GM18505 (cell line): ENCODE data around the gene NFIB.

ENCODE experiments used
- ATAC-seq: cut with Tn5 transposase; IDR thresholded peaks from one replicate; pipeline ENCODE4 v1.9.1; 2021; ENCODE audit not compliant: unreplicated experiment
- POLR2A ChIP-seq: IDR thresholded peaks from 4 replicates; pipeline ENCODE4 v1.6.1; 2011; ENCODE audit warnings: borderline replicate concordance; ENCODE audit not compliant: insufficient read depth, insufficient read length; ENCODE audit errors: extremely low read depth

The NFIB gene

DNA sequence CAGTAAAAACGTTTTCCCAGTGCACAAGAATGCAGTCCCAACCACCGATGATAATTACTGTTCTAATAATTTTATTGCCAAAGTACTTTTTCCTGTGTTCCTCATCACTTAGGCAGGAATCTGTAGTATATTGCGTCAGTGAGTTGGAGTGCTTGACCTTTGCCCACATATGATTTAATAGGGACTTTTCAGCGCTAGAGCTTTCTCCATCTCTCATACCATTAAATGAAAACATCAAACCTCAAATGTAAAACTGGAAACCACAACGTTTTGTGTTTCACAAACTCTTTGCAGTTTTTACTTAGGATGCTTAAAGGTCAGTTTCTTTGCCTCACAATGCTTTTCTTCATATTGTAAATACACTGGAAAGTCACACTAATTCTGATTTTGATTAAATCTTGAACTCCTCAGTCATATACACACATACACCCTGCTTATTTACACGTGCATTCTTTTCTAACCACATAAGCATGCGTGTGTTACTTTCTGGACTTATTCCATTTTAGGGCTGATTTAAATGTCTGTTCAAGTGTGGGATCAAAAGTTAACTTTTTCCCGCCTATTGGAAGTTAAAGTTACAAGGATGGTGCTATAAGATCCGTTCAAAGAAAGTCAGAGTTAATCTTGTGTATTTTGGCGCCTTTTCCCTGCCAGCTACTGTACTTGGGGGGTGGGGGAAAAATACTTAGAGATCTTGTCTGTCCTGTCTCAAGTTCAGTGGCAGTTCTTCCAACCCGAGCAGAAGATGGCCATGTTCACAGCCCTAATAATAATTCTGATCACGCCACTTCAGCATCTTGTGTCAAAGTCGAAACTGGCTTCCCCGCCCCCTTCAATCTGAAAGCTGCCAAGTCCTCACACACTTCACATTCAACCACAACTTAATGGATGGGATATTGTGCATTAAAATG, 6.6 kb upstream of the NFIB start:
- no peak for TF ChIP-seq POLR2A
- no peak for ATAC-seq

DNA sequence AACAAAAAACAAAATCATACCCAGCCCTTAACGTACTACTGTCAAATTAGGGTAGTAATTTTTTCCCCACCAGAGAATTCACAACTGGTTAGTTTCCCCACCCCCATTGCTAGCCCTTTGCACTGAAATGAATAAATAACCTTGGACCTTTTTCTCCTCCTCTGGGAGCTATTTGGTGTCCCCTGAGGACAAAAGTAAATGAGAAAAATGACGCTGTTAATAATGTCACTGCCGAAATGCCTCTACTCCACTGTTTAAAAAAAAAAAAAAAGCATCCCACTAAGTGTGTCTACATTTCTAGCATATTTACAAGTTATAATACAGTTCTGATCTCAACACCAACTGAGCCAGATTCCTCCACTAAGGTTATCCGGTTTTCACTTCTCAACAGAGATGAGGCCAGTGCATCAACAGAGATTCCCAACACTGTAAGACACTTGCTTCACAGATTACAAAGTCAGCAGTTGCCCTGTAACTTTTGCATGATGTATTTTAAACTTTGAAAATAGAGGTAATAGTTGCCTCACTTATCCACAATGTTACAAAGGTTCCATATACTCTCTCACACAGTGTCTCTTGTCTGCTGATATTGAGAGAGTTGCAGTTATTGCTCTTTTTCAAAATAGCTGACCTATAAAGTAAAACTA, 5.1 kb upstream of the NFIB start:
- no peak for ATAC-seq
- TF ChIP-seq POLR2A: no peak

DNA sequence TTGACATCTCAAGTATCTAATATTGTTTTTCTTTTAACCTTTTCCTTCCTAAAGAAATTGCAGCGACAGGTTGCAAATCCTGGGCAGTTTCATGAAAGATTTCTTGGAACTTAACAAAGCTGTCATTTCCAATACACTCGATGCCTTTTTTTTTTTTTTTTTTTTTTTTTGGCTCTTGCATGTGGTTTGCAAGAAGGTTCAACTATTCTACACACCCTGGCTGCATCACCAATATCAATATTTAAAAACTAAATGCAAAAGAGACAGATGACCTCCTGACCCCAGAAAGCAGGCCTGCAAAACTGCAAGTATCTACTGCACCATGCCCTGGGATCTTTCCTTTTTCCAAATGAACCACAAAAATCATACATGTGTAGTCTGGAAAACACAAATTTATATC, 4.4 kb upstream of the NFIB start:
- no peak for TF ChIP-seq POLR2A

DNA sequence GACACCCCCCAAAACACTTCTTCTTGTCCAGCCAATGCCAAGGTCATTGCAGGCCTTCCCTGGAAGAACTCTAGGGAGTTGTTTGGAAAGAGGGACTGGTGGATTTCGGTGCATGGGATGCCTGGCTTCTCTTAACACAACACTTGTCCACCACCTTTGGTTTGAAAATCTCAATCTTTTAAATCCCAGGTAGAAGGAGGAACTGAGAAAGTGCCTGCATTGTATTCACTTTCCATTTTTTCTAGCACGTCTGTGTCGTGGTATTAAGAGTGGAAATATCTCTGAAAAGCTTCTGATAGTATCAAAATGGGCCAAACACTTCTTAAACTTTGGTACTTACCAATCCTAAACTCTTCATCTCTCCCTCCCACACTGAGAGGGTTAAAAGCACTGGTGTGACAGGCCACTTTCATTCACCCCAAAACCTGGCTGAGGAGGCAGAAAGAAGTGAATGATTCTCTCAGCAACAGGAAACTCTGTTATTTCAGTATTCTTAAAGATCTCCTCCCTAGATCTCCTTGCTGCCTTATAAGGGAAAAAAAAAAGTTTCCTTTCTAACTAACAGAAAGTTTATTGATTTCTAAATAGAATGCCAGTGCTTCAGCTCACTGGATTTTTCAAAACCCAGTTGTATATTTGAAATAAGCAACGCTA, 3.9 kb upstream of the NFIB start:
- TF ChIP-seq POLR2A: no peak

More for the DNA sequence above, 4.4 kb upstream of the NFIB start:
- ATAC-seq: no peak

DNA sequence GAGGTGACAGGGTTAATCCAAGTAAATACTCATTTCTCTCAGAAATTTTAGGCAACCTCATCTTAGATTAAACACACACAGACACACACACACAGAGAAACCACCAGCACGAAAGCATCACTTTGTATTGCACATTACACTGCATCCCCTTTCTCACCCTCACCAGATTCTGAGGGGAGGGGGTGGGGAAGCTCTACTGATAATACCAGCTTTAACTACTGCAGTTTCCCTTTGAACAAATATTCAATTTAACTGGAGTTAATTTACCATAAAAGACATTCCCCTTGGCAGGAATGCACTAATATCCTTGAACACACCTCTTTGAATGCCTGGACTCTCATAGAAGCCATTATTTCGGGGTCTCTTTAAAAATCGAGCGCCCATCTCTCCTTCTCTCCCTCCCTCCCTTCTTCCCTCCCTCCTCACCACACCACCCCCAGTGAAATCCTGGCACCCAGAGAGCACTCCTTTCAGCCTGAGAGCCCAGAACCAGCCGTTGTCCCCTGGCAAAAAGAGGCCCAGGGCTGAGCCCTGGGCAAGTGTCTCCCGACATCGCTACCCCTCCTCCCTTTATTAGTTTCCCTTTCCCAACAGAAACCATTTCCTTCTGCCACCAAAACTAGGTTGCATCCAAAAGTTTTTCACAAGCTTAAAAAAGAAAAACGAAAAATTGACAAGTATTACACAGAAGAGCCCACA, 2.8 kb upstream of the NFIB start:
- TF ChIP-seq POLR2A: no peak
- ATAC-seq: no peak

More for the DNA sequence above, 3.9 kb upstream of the NFIB start:
- peak; percentile 15 for ATAC-seq

DNA sequence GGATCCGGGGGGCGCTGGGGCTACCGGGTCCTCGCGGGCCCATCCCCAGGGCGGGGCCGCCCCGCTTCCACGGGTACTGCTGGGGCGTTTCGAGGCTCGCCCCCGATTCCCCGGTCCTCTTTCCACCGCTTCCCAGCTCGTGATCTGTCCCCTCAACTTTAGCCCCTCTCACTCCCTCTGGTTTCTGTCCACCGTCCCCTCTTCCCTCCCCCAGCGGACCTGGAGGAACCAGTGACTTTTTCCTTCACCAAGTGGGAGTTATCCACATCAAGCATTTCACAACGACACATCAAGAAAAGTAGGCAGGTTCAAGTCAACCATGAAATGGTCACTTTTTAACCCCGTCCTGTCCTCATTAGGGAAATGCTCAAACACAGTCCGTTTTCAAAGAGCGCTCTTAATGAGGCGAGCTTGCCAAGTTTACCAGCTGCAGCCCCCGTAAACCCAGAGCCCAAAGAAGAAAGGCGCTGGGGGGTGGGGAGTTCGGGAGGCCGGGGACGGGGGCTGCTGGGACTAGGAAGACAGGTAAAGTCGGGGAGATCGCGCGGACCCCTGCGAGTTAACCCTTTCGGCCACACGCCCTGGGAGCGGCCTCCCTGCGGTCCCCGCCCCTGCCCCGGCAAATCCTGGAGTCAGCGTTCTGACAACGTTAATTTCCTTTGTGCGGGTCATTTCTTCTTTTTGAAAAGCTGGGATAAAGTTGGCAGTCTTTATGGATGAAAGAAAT, 2.1 kb upstream of the NFIB start:
- TF ChIP-seq POLR2A: no peak
- ATAC-seq: no peak

DNA sequence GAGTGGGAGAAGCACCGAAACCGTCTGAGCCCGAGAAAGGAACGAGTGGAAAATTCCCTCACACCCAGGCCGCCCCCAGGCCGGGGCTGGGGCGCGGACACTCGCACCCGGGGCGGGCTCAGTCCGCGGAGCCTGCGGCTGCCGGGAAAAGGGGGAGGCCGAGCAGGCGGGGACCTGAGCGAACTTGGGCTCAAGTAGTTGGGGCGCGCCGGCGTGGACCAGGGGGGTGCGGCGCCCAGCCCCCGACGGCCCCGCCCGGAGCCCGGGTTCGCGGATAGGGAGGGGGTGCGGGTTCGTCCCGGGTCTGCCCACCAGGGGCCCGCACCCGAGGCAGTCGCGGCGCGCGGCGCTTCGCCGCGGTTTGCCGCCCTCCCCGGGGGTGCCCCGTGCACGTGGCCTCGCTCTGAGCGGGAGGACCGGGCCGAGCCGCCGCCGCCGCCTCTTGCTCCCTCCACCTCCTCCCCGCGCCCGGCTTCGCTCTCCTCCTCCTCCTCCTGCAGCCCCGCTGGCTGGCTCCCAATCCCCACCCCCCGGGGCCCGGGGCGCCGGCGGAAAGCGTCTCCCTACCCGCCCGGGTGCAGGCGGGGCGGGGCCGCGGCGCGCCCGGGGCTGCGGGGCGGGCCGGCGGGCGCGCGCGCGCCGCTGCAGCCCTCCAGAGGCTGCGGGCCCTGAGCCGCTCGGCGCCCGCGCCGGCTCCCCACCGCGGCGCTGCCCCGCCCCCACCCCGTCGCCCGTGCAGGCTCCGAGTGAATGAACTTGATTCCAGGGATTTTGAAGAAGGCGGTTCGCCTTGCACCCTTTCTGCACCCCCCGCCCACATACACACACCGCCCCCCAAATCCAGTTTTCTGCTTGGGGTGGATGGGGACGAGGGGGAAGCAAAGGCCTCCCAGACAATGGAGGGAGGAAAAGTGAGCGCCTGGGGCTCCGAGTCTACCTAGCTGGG, 1.3 kb upstream of the NFIB start:
- TF ChIP-seq POLR2A: no peak
- ATAC-seq: peak; percentile 41

DNA sequence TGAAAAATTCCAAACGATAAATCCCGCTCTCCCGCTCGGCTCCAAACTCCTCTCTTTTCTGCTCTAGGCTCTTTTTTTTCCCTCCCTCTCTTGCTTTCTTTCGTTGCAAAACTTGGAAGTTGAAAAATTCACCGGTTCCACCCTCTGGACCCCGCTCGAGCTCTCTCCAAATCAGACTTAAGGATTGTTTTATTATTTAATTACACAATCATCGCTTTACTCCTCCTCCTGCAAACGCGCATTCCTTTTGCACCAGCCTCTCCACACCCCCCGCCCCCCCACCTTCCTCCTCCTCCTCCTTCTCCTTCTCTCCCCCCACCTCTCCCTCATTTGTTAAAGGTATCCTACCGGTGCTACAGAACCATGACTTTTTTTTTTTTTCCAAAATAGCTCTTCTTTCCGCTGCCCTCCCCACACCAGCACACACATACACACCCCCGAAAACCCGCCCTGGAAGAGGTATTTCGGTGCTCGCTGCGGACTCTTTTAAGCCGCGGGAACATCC, 535 bp upstream of the NFIB start:
- ATAC-seq: no peak
- no peak for TF ChIP-seq POLR2A

DNA sequence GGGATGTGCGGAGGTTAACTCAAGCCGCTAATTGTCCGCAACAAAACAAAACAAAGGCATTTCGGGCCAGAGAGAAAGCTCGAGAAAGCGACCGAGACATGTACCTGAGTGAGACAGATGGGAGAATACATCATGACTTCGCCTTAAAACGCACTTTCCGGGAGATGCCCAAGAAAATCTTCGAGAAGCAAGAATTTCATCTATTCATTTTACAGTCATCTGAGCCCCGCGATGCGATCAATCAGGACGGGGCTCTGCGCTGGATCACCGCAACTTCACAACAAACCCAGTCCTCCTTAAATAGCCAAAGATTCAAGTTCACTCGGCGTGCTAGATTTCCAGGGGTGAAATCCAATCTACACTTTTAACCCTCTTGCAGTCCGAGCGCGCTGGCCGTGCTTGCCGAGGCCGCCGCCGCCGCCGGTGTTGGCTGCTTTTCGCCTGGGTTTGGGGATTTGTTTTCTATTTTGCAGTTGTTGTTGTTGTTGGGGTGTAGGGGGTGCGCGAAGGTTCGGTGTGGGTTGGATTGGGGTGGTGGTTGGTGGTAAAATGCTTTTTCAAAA, 482 bp downstream of the NFIB start:
- TF ChIP-seq POLR2A: no peak
- ATAC-seq: no peak

DNA sequence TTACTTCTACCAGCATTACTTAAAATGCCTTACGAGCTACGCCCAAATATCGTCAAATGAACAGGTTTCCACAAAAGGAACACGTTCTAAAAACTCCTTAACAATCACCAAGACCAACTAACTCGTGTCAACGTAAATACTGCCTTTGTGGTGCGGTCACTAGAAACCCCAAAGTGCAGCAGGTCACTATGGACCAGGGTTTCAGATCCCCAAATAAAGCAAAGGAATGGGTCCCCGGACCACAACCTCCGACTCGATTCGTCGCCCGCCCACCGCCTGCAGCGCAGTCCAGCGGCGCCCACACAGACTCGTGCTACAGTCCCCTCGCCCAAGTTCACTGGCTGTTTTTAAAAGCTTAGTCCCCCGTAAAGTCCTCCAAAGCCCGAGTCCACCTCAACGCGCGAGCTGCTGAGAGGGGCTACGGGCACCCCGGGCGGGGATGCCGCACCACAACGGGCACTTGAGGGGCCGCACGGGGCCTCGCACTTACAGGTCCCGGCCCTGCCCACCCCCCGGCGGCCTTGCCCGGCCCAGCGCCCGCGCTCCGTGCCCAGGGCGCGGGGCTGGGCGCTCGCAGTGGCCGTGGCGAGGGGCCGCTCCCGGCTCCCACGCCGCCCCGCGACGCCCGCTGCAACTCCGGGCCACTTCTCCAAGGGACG, 1.1 kb downstream of the NFIB start:
- no peak for TF ChIP-seq POLR2A
- no peak for ATAC-seq
